Activated CD4-positive, alpha-beta T cell treated with anti-CD3 and anti-CD28 coated beads, Interleukin-2, amount 10 ng/mL, durations not matched to agents 7 days and 5 days (primary cell): Measurements from ENCODE around the gene CLMN. TPM values are rescaled to one million over a fixed set of nuclear protein-coding genes. Genes with fewer than 3 reads are reported as not detected.
A peak's percentile ranks its signal among the peaks of the same experiment; 100 is the strongest.

Experiments
- CTCF ChIA-PET: fragments of 350-600 bp; sonication (Branson Sonifier 250); formaldehyde crosslinking; loops from one replicate; lab custom pipeline; 2021; ENCODE audit warnings: antibody characterized with exemption; lab: Charles Lee
- POLR2A ChIA-PET: fragments of 350-600 bp; sonication (Branson Sonifier 250); formaldehyde crosslinking; loops from one replicate; lab custom pipeline; 2021; ENCODE audit warnings: antibody characterized with exemption; lab: Charles Lee
- DNase-seq: peaks from one replicate; pipeline ENCODE4 v3.0.0-alpha.2; 2020
- H3K27ac Mint-ChIP-seq: one replicate; pipeline ENCODE4 v1.8.0; 2021; ENCODE audit warnings: mild to moderate bottlenecking, moderate library complexity, mixed read lengths
- H3K27me3 Mint-ChIP-seq: one replicate; pipeline ENCODE4 v1.8.0; 2021; ENCODE audit warnings: mixed read lengths
- H3K36me3 Mint-ChIP-seq: one replicate; pipeline ENCODE4 v1.8.0; 2021; ENCODE audit warnings: low read depth, mixed read lengths
- H3K4me1 Mint-ChIP-seq: one replicate; pipeline ENCODE4 v1.8.0; 2021; ENCODE audit warnings: mixed read lengths
- H3K4me3 Mint-ChIP-seq: one replicate; pipeline ENCODE4 v1.8.0; 2021; ENCODE audit warnings: mild to moderate bottlenecking, moderate library complexity, mixed read lengths
- H3K9me3 Mint-ChIP-seq: one replicate; pipeline ENCODE4 v1.8.0; 2021; ENCODE audit warnings: mixed read lengths
- total RNA-seq, 2 experiments: library from RNA; stranded (reverse); gene quantifications; one replicate each; pipeline ENCODE4 v1.2.3, GENCODE V29; 2021

Gene CLMN
- total RNA-seq: under 1 TPM; 0.42 to 0.94 TPM

- POLR2A ChIA-PET: no interaction called here
- H3K4me1 Mint-ChIP-seq: peaks cover 17% of the 10 kb centered on the region
- peak within 1 kb of the TSS; percentile 68 for H3K4me3 Mint-ChIP-seq
- H3K36me3 Mint-ChIP-seq: no peaks in the 10 kb centered on the region
- H3K9me3 Mint-ChIP-seq: no peaks in the 10 kb centered on the region
- H3K27ac Mint-ChIP-seq: no peak within 1 kb of the TSS
- DNase-seq: peak; percentile 30
- H3K27me3 Mint-ChIP-seq: peaks cover 47% of the 10 kb centered on the region
- CTCF ChIA-PET: interaction anchor here (0.7 to 1.0 kb wide), 2 partner anchors 17 to 107 kb away, joined by 3 to 4 read pairs; no protein-coding TSS in a partner anchor
Measured at GRCh38 chr14:95319312-95320077, at the start of gene CLMN. Gene CLMN, minus strand, starts transcription at chr14:95319908. Its CDS starts 116 bp downstream, at chr14:95319792.

- Mint-ChIP-seq H3K27me3 (peaks cover 44% of the 10 kb centered on the region), H3K4me3 (no peak overlapping the region), H3K9me3 (no peaks in the 10 kb centered on the region), H3K4me1 (no peaks in the 10 kb centered on the region), H3K36me3 (no peaks in the 10 kb centered on the region), H3K27ac (no peak overlapping the region)
- no peak for DNase-seq
- CTCF ChIA-PET: no interaction called here
- POLR2A ChIA-PET: no interaction called here
Measured at GRCh38 chr14:95365401-95365800, 45.7 kb upstream of the CLMN start.

- no peaks in the 10 kb centered on the region for H3K4me1 Mint-ChIP-seq
- ChIA-PET POLR2A (interaction anchor here (0.6 kb wide), 1 partner anchor 11 kb away, joined by 5 read pairs; no protein-coding TSS in a partner anchor), CTCF (no interaction called here)
- peaks cover 44% of the 10 kb centered on the region for H3K27me3 Mint-ChIP-seq
- H3K27ac Mint-ChIP-seq: no peak overlapping the region
- H3K4me3 Mint-ChIP-seq: no peak overlapping the region
- H3K36me3 Mint-ChIP-seq: no peaks in the 10 kb centered on the region
- no peak for DNase-seq
- H3K9me3 Mint-ChIP-seq: no peaks in the 10 kb centered on the region
Measured at GRCh38 chr14:95364481-95365209, 44.9 kb upstream of the CLMN start.

GRCh38 chr14:95363468-95363954, 43.8 kb upstream of the CLMN start:
- DNase-seq: no peak
- H3K9me3 Mint-ChIP-seq: no peaks in the 10 kb centered on the region
- H3K4me1 Mint-ChIP-seq: no peaks in the 10 kb centered on the region
- H3K4me3 Mint-ChIP-seq: no peak overlapping the region
- ChIA-PET CTCF (no interaction called here), POLR2A (no interaction called here)
- H3K27ac Mint-ChIP-seq: no peak overlapping the region
- peaks cover 49% of the 10 kb centered on the region for H3K27me3 Mint-ChIP-seq
- H3K36me3 Mint-ChIP-seq: no peaks in the 10 kb centered on the region

- DNase-seq: no peak
- ChIA-PET CTCF (no interaction called here), POLR2A (no interaction called here)
- H3K36me3 Mint-ChIP-seq: no peaks in the 10 kb centered on the region
- H3K4me3 Mint-ChIP-seq: no peak overlapping the region
- no peaks in the 10 kb centered on the region for H3K4me1 Mint-ChIP-seq
- H3K27ac Mint-ChIP-seq: no peak overlapping the region
- no peaks in the 10 kb centered on the region for H3K9me3 Mint-ChIP-seq
- H3K27me3 Mint-ChIP-seq: peaks cover 48% of the 10 kb centered on the region
Measured at GRCh38 chr14:95362138-95362494, 42.4 kb upstream of the CLMN start.

- no peak overlapping the region for H3K27ac Mint-ChIP-seq
- peaks cover 48% of the 10 kb centered on the region for H3K27me3 Mint-ChIP-seq
- no peaks in the 10 kb centered on the region for H3K4me1 Mint-ChIP-seq
- POLR2A ChIA-PET: no interaction called here
- DNase-seq: peak; percentile 29
- no peaks in the 10 kb centered on the region for H3K9me3 Mint-ChIP-seq
- no peaks in the 10 kb centered on the region for H3K36me3 Mint-ChIP-seq
- CTCF ChIA-PET: interaction anchor here (1.0 kb wide), 1 partner anchor 12 kb away, joined by 3 read pairs; no protein-coding TSS in a partner anchor
- H3K4me3 Mint-ChIP-seq: no peak overlapping the region
Measured at GRCh38 chr14:95361373-95362137, 41.8 kb upstream of the CLMN start.

- Mint-ChIP-seq H3K27ac (no peak overlapping the region), H3K4me3 (no peak overlapping the region), H3K9me3 (no peaks in the 10 kb centered on the region), H3K27me3 (peaks cover 43% of the 10 kb centered on the region), H3K36me3 (no peaks in the 10 kb centered on the region), H3K4me1 (no peaks in the 10 kb centered on the region)
- DNase-seq: no peak
- ChIA-PET CTCF (interaction anchor here (1.0 kb wide), 1 partner anchor 13 kb away, joined by 3 read pairs; no protein-coding TSS in a partner anchor), POLR2A (no interaction called here)
Measured at GRCh38 chr14:95360828-95361227, 41.1 kb upstream of the CLMN start.

- no peak overlapping the region for H3K27ac Mint-ChIP-seq
- ChIA-PET CTCF (interaction anchor here (1.0 kb wide), 1 partner anchor 13 kb away, joined by 3 read pairs; no protein-coding TSS in a partner anchor), POLR2A (no interaction called here)
- no peak overlapping the region for H3K4me3 Mint-ChIP-seq
- no peak for DNase-seq
- H3K4me1 Mint-ChIP-seq: no peaks in the 10 kb centered on the region
- H3K36me3 Mint-ChIP-seq: no peaks in the 10 kb centered on the region
- peaks cover 2% of the 10 kb centered on the region for H3K9me3 Mint-ChIP-seq
- peaks cover 41% of the 10 kb centered on the region for H3K27me3 Mint-ChIP-seq
Measured at GRCh38 chr14:95359994-95360826, 40.5 kb upstream of the CLMN start.

GRCh38 chr14:95356245-95356869, 36.6 kb upstream of the CLMN start:
- Mint-ChIP-seq H3K27me3 (peaks cover 18% of the 10 kb centered on the region), H3K9me3 (peaks cover 6% of the 10 kb centered on the region), H3K36me3 (no peaks in the 10 kb centered on the region), H3K4me1 (no peaks in the 10 kb centered on the region), H3K4me3 (no peak overlapping the region), H3K27ac (no peak overlapping the region)
- ChIA-PET CTCF (no interaction called here), POLR2A (no interaction called here)
- no peak for DNase-seq

- no peak for DNase-seq
- POLR2A ChIA-PET: no interaction called here
- H3K4me3 Mint-ChIP-seq: no peak overlapping the region
- CTCF ChIA-PET: no interaction called here
- H3K9me3 Mint-ChIP-seq: peaks cover 6% of the 10 kb centered on the region
- peaks cover 17% of the 10 kb centered on the region for H3K27me3 Mint-ChIP-seq
- H3K36me3 Mint-ChIP-seq: no peaks in the 10 kb centered on the region
- H3K27ac Mint-ChIP-seq: no peak overlapping the region
- H3K4me1 Mint-ChIP-seq: no peaks in the 10 kb centered on the region
Measured at GRCh38 chr14:95355422-95355821, 35.7 kb upstream of the CLMN start.

- ChIA-PET POLR2A (no interaction called here), CTCF (no interaction called here)
- Mint-ChIP-seq H3K36me3 (no peaks in the 10 kb centered on the region), H3K9me3 (peaks cover 6% of the 10 kb centered on the region), H3K27me3 (peaks cover 19% of the 10 kb centered on the region), H3K4me1 (no peaks in the 10 kb centered on the region), H3K27ac (no peak overlapping the region), H3K4me3 (no peak overlapping the region)
- no peak for DNase-seq
Measured at GRCh38 chr14:95354834-95355233, 35.1 kb upstream of the CLMN start.
